ENCODE results near the gene MCF2L2.

- TF ChIP-seq USF2 (IDR thresholded peaks at IDR 0.05; ENCODE audit: low read depth, low read length) (no peak), USF2 (CRISPR knock-in tag; IDR thresholded peaks at IDR 0.05; ENCODE audit: borderline replicate concordance) (no peak), ZKSCAN8 (CRISPR knock-in tag; IDR thresholded peaks at IDR 0.05; ENCODE audit: borderline replicate concordance) (no peak), HDAC6 (IDR thresholded peaks at IDR 0.05; ENCODE audit: low read depth, low read length) (no peak), ZNF282 (IDR thresholded peaks at IDR 0.05; ENCODE audit: partially characterized antibody) (no peak), TIGD3 (CRISPR knock-in tag; IDR thresholded peaks at IDR 0.05; ENCODE audit: borderline replicate concordance) (no peak), ZBTB33 (CRISPR knock-in tag; IDR thresholded peaks at IDR 0.05) (no peak), EHMT2 (IDR thresholded peaks at IDR 0.05; ENCODE audit: borderline replicate concordance, low read depth, low read length) (no peak), ZSCAN29 (CRISPR knock-in tag; conservative IDR thresholded peaks at IDR 0.05) (no peak), ZNF326 (CRISPR knock-in tag; IDR thresholded peaks at IDR 0.05; ENCODE audit: borderline replicate concordance) (no peak), EEA1 (CRISPR knock-in tag; IDR thresholded peaks at IDR 0.05; ENCODE audit: borderline replicate concordance) (no peak), SATB2 (CRISPR knock-in tag; IDR thresholded peaks at IDR 0.05) (no peak), HMG20A (CRISPR knock-in tag; IDR thresholded peaks at IDR 0.05; ENCODE audit: borderline replicate concordance) (no peak), ZBTB39 (CRISPR knock-in tag; IDR thresholded peaks at IDR 0.05) (no peak), ZNF331 (CRISPR knock-in tag; IDR thresholded peaks at IDR 0.05) (no peak)
These were observed 69.4 kb downstream of the MCF2L2 start for GRCh38 chr3:183359036-183359435.

All from HepG2 (cell line).